ENCODE data around the gene EXD3. TPM values are rescaled to one million over a fixed set of nuclear protein-coding genes. Genes with fewer than 3 reads are reported as not detected.

EXD3 gene
- total and polyA plus RNA-seq, 9 of the 15 experiments (the other 6 are each of a cell fraction or from before 2014, with no cell fraction given): 0.29 to 12.5 (median 3.9) TPM

DNA sequence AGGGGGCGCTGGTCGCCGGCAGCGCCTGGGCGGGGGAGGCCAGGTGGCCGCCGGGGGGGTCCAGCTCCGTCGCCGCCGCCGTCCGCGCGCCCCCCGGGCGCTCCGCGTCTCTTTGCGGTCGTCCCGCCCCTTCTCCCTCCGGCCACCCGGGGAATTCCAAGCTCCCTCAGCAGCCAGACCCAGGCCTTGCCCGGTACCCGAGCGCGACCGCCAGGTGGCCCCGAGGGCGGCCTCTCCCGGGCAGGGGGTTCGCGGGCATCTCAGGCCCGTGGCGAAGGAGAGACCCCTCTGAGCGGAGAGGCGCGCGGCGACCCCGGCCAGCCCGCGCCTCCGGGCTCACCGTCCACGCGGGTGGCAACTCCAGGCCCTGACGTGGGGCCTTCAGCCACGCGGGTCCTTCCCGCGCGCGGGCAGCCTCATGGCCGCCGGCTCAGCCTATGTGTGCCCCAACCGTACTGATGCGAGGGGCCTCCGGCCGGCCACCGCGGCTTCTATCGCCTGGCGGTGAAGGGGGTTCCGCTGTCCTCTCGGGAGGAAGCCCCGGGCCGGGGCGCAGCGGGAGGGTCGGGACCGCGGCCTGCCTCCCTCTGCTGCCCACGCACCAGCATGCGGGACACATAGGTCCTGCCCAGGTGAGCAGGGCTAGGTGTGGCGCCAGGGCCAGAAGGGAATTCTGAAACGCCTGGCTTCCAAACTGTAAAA lies 120.4 kb downstream of the EXD3 start:
- DNase-seq (ENCODE audit: extremely low read depth in 1 of 4, low spot score in 3 of 4) (peak in 2 of 4 experiments; percentile 94 to 95), FAIRE-seq (no peak), ATAC-seq (peak; percentile 24)
- peaks cover 7% of the 10 kb centered on the region for H3K9me1 ChIP-seq (ENCODE audit: control insufficient read depth, insufficient read depth, low read length)
- intact Hi-C loops (cut with micrococcal nuclease): loop anchor here (5.0 to 10.0 kb wide), 4 partner anchors 60 to 230 kb away; partner anchors contain the start of genes EXD3, NOXA1 and TUBB4B
- in situ Hi-C loops (cut with MboI): no loop called here
- peaks cover 27 to 86% of the 10 kb centered on the region in 2 experiments for H3K4me1 ChIP-seq (replicated peaks in 1 of 2; ENCODE audit: control insufficient read depth in 2 of 2, insufficient read depth in 2 of 2, low read length in 2 of 2)
- H3K4me3 ChIP-seq: peak overlapping the region; percentile 46
- POLR2A ChIA-PET: interaction anchor here (0.7 to 2.3 kb wide), 14 partner anchors 11 to 173 kb away, joined by 3 to 10 read pairs (median 6); partner anchors contain the start of genes ANAPC2 and SSNA1
- CTCF ChIA-PET (ENCODE audit: low intra/inter-chr PET ratio): interaction anchor here (0.7 kb wide), 1 partner anchor 143 kb away, joined by 4 read pairs; no protein-coding TSS in a partner anchor
- H3K4me2 ChIP-seq (ENCODE audit: insufficient read depth, low read length): peak overlapping the region; percentile 60
- H2AFZ ChIP-seq (ENCODE audit: low read depth, low read length): peak overlapping the region; percentile 51
- BruUV-seq (replicated peaks): TSS peak; percentile 69
- WGBS (ENCODE audit: insufficient coverage, low coverage, missing lambda C conversion rate): 10% methylated on average over 42 of the region's 78 CpGs
- no peaks in the 10 kb centered on the region for H3K9me3 ChIP-seq (replicated peaks; ENCODE audit: control insufficient read depth, insufficient read depth, low read depth, low read length)
- H3K27ac ChIP-seq (ENCODE audit: extremely low read depth, low read depth, low read length): peak overlapping the region; percentile 83
- peaks cover 28% of the 10 kb centered on the region for H3K79me2 ChIP-seq (ENCODE audit: control insufficient read depth, insufficient read depth, low read length)
- peak overlapping the region; percentile 63 to 91 for H3K9ac ChIP-seq (ENCODE audit: insufficient read depth in 1 of 2, low read depth in 2 of 2, low read length in 2 of 2)
- peaks cover 13% of the 10 kb centered on the region for H4K20me1 ChIP-seq (replicated peaks; ENCODE audit: control insufficient read depth, insufficient read depth, low read length)
- H3K27me3 ChIP-seq (ENCODE audit: control insufficient read depth in 2 of 2, insufficient read depth in 2 of 2, low read length in 2 of 2): no peaks in the 10 kb centered on the region
- peaks cover 8% of the 10 kb centered on the region; the same call in 1 of the 3 replicates for H3K36me3 ChIP-seq (ENCODE audit: control insufficient read depth, insufficient read depth, low read length)
- TF ChIP-seq NCOR1 (IDR thresholded peaks at IDR 0.05) (no peak), OTX1 (CRISPR knock-in tag; IDR thresholded peaks at IDR 0.05) (no peak), MEIS2 (IDR thresholded peaks at IDR 0.05; ENCODE audit: partially characterized antibody) (no peak), GABPB2 (CRISPR knock-in tag; conservative IDR thresholded peaks at IDR 0.05) (no peak), ZNF274 (IDR thresholded peaks at IDR 0.05; ENCODE audit: borderline replicate concordance, low read depth, low read length) (no peak), ZC3H4 (CRISPR knock-in tag; IDR thresholded peaks at IDR 0.05; ENCODE audit: borderline replicate concordance) (peak; percentile 81; the same call in 1 of the 2 replicates), ELF2 (CRISPR knock-in tag; IDR thresholded peaks at IDR 0.05) (no peak), ZNF224 (CRISPR knock-in tag; IDR thresholded peaks at IDR 0.05) (0 out of 2 replicates have a peak, but pooled peaks have one; percentile 46), ZFP30 (CRISPR knock-in tag; IDR thresholded peaks at IDR 0.05; ENCODE audit: borderline replicate concordance) (no peak), MEF2D (tag; conservative IDR thresholded peaks at IDR 0.05; ENCODE audit: low read depth) (no peak), YY1 (IDR thresholded peaks at IDR 0.05; ENCODE audit: borderline replicate concordance in 1 of 3, control insufficient read depth in 1 of 3, extremely low read depth in 1 of 3, insufficient read depth in 3 of 3, insufficient read length in 1 of 3, insufficient replicate concordance in 2 of 3, low read depth in 1 of 3, low read length in 2 of 3) (peak in 2 of 3 experiments; percentile 32 to 43), XRCC5 (IDR thresholded peaks at IDR 0.05; ENCODE audit: low read depth, low read length) (0 out of 2 replicates have a peak, but pooled peaks have one; percentile 43), PHB (CRISPR knock-in tag; IDR thresholded peaks at IDR 0.05) (no peak), ZNF444 (CRISPR knock-in tag; IDR thresholded peaks at IDR 0.05) (no peak)
- TF ChIP-seq, protein P1, sequence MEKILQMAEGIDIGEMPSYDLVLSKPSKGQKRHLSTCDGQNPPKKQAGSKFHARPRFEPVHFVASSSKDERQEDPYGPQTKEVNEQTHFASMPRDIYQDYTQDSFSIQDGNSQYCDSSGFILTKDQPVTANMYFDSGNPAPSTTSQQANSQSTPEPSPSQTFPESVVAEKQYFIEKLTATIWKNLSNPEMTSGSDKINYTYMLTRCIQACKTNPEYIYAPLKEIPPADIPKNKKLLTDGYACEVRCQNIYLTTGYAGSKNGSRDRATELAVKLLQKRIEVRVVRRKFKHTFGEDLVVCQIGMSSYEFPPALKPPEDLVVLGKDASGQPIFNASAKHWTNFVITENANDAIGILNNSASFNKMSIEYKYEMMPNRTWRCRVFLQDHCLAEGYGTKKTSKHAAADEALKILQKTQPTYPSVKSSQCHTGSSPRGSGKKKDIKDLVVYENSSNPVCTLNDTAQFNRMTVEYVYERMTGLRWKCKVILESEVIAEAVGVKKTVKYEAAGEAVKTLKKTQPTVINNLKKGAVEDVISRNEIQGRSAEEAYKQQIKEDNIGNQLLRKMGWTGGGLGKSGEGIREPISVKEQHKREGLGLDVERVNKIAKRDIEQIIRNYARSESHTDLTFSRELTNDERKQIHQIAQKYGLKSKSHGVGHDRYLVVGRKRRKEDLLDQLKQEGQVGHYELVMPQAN (IDR thresholded peaks at IDR 0.05; ENCODE audit: borderline replicate concordance): peak; percentile 23; the same call in 1 of the 2 replicates
- TF ChIP-seq, protein P2, sequence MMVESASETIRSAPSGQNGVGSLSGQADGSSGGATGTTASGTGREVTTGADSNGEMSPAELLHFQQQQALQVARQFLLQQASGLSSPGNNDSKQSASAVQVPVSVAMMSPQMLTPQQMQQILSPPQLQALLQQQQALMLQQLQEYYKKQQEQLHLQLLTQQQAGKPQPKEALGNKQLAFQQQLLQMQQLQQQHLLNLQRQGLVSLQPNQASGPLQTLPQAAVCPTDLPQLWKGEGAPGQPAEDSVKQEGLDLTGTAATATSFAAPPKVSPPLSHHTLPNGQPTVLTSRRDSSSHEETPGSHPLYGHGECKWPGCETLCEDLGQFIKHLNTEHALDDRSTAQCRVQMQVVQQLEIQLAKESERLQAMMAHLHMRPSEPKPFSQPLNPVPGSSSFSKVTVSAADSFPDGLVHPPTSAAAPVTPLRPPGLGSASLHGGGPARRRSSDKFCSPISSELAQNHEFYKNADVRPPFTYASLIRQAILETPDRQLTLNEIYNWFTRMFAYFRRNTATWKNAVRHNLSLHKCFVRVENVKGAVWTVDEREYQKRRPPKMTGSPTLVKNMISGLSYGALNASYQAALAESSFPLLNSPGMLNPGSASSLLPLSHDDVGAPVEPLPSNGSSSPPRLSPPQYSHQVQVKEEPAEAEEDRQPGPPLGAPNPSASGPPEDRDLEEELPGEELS (CRISPR knock-in tag; IDR thresholded peaks at IDR 0.05; ENCODE audit: borderline replicate concordance): peak; percentile 95
- TF ChIP-seq, protein P3, sequence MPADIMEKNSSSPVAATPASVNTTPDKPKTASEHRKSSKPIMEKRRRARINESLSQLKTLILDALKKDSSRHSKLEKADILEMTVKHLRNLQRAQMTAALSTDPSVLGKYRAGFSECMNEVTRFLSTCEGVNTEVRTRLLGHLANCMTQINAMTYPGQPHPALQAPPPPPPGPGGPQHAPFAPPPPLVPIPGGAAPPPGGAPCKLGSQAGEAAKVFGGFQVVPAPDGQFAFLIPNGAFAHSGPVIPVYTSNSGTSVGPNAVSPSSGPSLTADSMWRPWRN (IDR thresholded peaks at IDR 0.05; ENCODE audit: low read depth): no peak
